Endothelial cell (in vitro differentiated cells): ENCODE data around the gene PIK3C2G. TPM values are rescaled to one million over a fixed set of nuclear protein-coding genes. Genes with fewer than 3 reads are reported as not detected.

Experiments used
- DNase-seq: peaks from one replicate; pipeline ENCODE4 v3.0.0; 2021; ENCODE audit warnings: low spot score
- H3K27ac Mint-ChIP-seq: one replicate; pipeline ENCODE4 v1.8.0; 2021; ENCODE audit warnings: mixed read lengths, inconsistent platforms; ENCODE audit not compliant: unreplicated experiment
- H3K27me3 Mint-ChIP-seq: one replicate; pipeline ENCODE4 v1.8.0; 2021; ENCODE audit warnings: mild to moderate bottlenecking, moderate library complexity, mixed read lengths, inconsistent platforms; ENCODE audit not compliant: unreplicated experiment
- H3K36me3 Mint-ChIP-seq: one replicate; pipeline ENCODE4 v1.8.0; 2021; ENCODE audit warnings: mild to moderate bottlenecking, low read depth, mixed read lengths, inconsistent platforms; ENCODE audit not compliant: unreplicated experiment
- H3K4me1 Mint-ChIP-seq: one replicate; pipeline ENCODE4 v1.8.0; 2021; ENCODE audit warnings: mild to moderate bottlenecking, mixed read lengths, inconsistent platforms; ENCODE audit not compliant: unreplicated experiment
- H3K4me3 Mint-ChIP-seq: one replicate; pipeline ENCODE4 v1.8.0; 2021; ENCODE audit warnings: mild to moderate bottlenecking, mixed read lengths, inconsistent platforms; ENCODE audit not compliant: unreplicated experiment
- H3K9me3 Mint-ChIP-seq: one replicate; pipeline ENCODE4 v1.8.0; 2021; ENCODE audit warnings: mixed read lengths, inconsistent platforms; ENCODE audit not compliant: unreplicated experiment
- CTCF ChIP-seq: fragments of 200-600 bp; sonication (generic); IDR thresholded peaks from one replicate; pipeline ENCODE4 v1.5.0; 2021; ENCODE audit warnings: antibody characterized with exemption; ENCODE audit not compliant: unreplicated experiment
- total RNA-seq: library from RNA; stranded (reverse); fragmentation: NEBNext Ultra II Directional; extraction: Animal tissue kit (Norgen Biotek cat#: 25700); gene quantifications from one replicate; pipeline ENCODE4 v1.2.1, GENCODE V29; 2021; ENCODE audit not compliant: unreplicated experiment

Gene PIK3C2G
- total RNA-seq, 1 donor from 2014 or later, result not detected

- H3K9me3 Mint-ChIP-seq, result no peaks in the 10 kb centered on the region
- no peaks in the 10 kb centered on the region for H3K36me3 Mint-ChIP-seq
- H3K27me3 Mint-ChIP-seq, result no peaks in the 10 kb centered on the region
- no peak for TF ChIP-seq CTCF
- no peak overlapping the region for H3K4me3 Mint-ChIP-seq
- DNase-seq, result no peak
- no peaks in the 10 kb centered on the region for H3K4me1 Mint-ChIP-seq
- no peak overlapping the region for H3K27ac Mint-ChIP-seq
These were observed 391.3 kb downstream of the PIK3C2G start for GRCh38 chr12:18652596-18652995.

- H3K4me3 Mint-ChIP-seq, result no peak overlapping the region
- no peak overlapping the region for H3K27ac Mint-ChIP-seq
- TF ChIP-seq CTCF, result no peak
- no peaks in the 10 kb centered on the region for H3K4me1 Mint-ChIP-seq
- H3K27me3 Mint-ChIP-seq, result no peaks in the 10 kb centered on the region
- no peaks in the 10 kb centered on the region for H3K36me3 Mint-ChIP-seq
- H3K9me3 Mint-ChIP-seq, result no peaks in the 10 kb centered on the region
- no peak for DNase-seq
These were observed 392.1 kb downstream of the PIK3C2G start for GRCh38 chr12:18653465-18653864.

DNA sequence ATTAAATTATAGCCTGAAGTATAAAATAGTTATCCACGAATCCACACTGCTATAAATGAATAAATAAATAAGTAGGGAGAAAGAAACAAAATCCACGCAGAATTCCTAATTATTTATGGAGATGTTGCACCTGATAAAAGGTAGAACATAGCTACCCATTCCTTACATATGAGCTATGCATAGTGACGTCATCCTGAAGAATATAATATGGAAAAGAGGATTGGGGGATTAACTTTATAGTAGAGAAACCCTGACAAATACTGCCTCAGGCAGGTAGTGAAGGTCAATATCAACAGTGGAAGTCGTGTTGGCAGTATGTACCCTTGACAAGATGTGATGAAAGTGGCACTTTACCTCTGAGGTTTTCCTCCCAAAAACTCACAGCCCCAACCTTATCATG is 394.0 kb downstream of the PIK3C2G start:
- H3K9me3 Mint-ChIP-seq, result no peaks in the 10 kb centered on the region
- no peaks in the 10 kb centered on the region for H3K36me3 Mint-ChIP-seq
- H3K4me3 Mint-ChIP-seq, result no peak overlapping the region
- no peak overlapping the region for H3K27ac Mint-ChIP-seq
- no peak for DNase-seq
- peaks cover 2% of the 10 kb centered on the region for H3K27me3 Mint-ChIP-seq
- no peak for TF ChIP-seq CTCF
- no peaks in the 10 kb centered on the region for H3K4me1 Mint-ChIP-seq

- Mint-ChIP-seq H3K4me3 (no peak overlapping the region), H3K4me1 (no peaks in the 10 kb centered on the region), H3K9me3 (no peaks in the 10 kb centered on the region), H3K36me3 (no peaks in the 10 kb centered on the region), H3K27ac (no peak overlapping the region), H3K27me3 (peaks cover 2% of the 10 kb centered on the region)
- DNase-seq, result no peak
- TF ChIP-seq CTCF, result no peak
These were observed 396.9 kb downstream of the PIK3C2G start for GRCh38 chr12:18658179-18658578.

DNA sequence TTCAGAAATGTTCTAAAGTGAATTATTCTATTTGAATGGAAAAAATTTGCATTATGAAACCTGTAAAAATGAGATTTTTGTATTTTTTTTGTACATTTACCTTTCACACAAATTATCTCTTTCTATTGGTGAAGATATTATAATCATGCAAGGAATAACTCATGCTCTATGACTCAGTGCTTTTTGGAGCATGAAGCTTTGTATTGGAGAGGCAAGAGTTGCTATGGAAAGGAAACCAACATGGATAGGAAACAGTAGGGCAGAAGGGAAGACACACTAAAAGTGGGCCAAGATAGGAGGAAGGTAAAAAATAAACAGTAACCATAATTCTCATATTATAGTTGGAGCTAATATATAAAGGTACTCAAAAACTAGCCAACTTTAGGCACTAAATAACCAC is 397.5 kb downstream of the PIK3C2G start:
- no peaks in the 10 kb centered on the region for H3K36me3 Mint-ChIP-seq
- TF ChIP-seq CTCF, result no peak
- DNase-seq, result no peak

More for the DNA sequence above, 397.5 kb downstream of the PIK3C2G start:
- Mint-ChIP-seq H3K4me1 (no peaks in the 10 kb centered on the region), H3K4me3 (no peak overlapping the region), H3K9me3 (no peaks in the 10 kb centered on the region), H3K27ac (no peak overlapping the region), H3K27me3 (peaks cover 2% of the 10 kb centered on the region)
